Fibroblast of the aortic adventitia (primary cell): ENCODE results near the gene DDRGK1. TPM values are rescaled to one million over a fixed set of nuclear protein-coding genes. Genes with fewer than 3 reads are reported as not detected.
"Not testable (repeated sequence)": the region's sequence is repeated elsewhere in the genome, so short reads cannot be mapped to it uniquely, and the experiment has no call there.

Experiments
- DNase-seq: peaks from one replicate; pipeline ENCODE4 v3.0.0-alpha.2; 2010; ENCODE audit warnings: low read depth
- H3K4me3 ChIP-seq: 2 replicates; pipeline ENCODE4 v1.5.1; 2011; ENCODE audit warnings: low read depth, mild to moderate bottlenecking, control low read depth, low read length, moderate library complexity
- total RNA-seq: library from RNA; depleted of rRNA; stranded (reverse); fragments of >200 nt; gene quantifications from 2 replicates; pipeline ENCODE4 v1.2.3, GENCODE V29; 2012; ENCODE audit warnings: low replicate concordance
- TF ChIP-seq, protein P1 (sequence below): IDR thresholded peaks from 2 replicates; pipeline ENCODE4 v1.5.1; 2011; ENCODE audit warnings: mild to moderate bottlenecking, low read length, control low read depth, inconsistent platforms; ENCODE audit not compliant: insufficient read depth

The DDRGK1 gene
- total RNA-seq, 1 donor, result 24.9 TPM

DNA sequence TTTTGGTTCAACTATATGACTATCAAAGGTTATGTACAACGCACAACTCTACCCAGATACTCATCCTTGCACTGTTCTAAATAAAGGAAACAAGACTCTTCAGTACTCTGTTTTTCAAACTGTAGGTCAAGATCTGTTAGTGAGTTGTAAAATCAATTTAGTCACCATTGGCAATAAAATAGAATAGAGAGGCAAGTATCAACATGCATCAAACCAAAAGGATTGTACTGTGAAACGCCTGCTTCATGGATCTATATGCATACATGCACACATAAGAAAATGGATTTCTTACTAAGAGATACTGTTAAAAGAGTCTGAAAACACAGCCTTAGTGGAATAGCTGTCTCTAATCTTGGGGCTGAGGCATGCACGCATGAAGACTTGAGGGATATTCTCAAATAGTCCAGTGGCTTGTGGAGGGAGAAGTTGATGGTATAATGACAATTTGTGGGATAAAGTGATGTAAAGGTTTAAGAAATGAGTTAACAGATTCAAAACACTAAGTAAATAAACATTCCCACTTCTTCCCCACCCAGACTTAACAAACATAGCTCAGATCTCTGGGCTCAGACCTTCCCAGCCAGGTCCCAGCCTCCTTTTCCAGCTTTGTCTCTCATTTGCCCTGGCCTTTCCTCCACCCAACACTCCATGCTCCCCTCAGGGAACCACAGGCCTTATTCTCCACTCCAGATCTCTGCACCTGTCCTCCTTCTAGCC lies 20.4 kb downstream of the DDRGK1 start:
- no peak for DNase-seq
- H3K4me3 ChIP-seq, result no peak overlapping the region
- TF ChIP-seq, protein P1, sequence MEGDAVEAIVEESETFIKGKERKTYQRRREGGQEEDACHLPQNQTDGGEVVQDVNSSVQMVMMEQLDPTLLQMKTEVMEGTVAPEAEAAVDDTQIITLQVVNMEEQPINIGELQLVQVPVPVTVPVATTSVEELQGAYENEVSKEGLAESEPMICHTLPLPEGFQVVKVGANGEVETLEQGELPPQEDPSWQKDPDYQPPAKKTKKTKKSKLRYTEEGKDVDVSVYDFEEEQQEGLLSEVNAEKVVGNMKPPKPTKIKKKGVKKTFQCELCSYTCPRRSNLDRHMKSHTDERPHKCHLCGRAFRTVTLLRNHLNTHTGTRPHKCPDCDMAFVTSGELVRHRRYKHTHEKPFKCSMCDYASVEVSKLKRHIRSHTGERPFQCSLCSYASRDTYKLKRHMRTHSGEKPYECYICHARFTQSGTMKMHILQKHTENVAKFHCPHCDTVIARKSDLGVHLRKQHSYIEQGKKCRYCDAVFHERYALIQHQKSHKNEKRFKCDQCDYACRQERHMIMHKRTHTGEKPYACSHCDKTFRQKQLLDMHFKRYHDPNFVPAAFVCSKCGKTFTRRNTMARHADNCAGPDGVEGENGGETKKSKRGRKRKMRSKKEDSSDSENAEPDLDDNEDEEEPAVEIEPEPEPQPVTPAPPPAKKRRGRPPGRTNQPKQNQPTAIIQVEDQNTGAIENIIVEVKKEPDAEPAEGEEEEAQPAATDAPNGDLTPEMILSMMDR, result no peak

DNA sequence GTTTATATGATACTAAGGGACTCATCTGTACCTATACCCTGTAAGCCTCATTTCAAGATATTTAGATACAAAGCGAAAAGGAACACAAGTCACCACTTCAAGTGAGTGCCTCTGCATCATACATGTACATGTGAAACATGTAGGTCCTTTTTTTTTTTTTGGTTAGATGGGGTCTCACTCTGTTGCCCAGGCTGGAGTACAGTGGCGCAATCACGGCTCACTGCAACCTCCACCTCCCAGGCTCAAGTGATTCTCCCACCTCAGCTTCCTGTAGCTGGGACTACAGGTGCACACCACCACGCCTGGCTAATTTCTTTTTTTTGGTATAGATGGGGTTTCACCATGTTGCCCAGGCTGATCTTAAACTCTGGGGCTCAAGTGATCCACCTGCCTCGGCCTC lies 22.1 kb downstream of the DDRGK1 start:
- not testable (repeated sequence) for H3K4me3 ChIP-seq, DNase-seq

DNA sequence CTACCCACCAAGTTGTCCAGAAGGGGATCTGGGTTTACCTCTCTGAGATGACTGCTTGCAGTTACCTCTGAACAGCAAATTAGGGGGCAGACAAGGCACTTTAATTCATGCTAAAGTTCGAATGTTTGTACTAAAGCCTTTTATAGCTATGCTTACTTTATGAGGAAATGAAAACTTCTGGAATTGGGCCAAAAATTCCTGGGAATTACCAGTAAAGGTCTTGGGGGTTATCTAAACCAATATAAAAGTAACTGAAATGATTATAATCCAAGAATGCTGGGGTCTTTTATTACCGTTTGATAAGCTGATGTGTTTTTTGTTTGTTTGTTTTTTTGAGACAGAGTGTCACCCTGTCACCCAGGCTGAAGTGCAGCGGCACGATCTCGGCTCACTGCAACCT lies 23.2 kb downstream of the DDRGK1 start:
- no peak overlapping the region for H3K4me3 ChIP-seq
- DNase-seq, result peak; percentile 6
- TF ChIP-seq, protein P1, result no peak

DNA sequence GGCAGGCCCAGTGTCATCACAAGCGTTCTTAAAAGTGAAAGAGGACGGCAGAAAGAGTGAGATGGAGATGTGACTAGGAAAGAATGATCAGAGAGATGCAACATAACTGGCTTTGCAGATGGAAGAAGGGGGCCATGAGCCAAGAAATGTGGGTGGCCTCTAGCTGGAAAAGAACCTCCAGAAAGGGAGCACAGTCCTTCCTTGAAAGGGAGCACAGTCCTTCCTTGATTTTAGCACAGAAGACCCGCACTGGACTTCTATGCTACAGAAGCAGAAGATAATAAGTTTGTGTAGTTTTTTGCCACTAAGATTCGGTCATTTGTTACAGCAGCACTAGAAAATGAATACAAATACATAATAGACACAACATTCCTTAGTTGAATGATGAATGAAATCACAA lies 24.2 kb downstream of the DDRGK1 start:
- H3K4me3 ChIP-seq, result no peak overlapping the region
- TF ChIP-seq, protein P1, result no peak
- no peak for DNase-seq

DNA sequence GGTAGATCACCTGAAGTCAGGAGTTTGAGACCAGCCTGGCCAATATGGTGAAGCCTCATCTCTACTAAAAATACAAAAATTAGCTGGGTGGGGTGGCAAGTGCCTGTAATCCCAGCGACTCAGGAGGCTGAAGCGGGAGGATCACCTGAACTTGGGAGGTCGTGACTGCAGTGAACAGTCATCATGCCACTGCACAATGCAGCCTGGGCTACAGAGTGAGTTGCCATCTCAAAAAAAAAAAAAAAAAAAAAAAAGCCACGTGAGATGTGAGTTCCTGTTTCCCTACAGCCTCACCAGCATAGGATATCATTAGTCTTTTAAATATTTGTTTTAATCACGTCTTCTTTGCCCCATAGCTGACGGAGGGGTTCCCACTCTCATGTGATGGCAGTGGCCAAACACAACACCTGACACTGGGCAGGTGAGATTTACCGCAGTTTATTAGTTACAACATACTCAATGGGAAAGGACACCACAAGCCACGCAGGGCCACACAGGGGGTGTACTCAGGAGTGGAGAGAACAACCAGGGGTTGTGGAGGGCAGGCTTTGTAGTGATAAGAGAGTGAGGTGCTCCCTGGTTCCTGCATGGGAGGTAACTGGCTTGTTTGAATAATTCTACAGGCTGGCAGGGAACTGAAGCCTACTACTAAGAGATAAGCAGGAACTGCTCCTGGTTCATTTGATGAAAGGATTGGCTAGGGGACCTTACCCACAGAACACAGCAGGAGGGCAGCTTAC lies 26.6 kb downstream of the DDRGK1 start:
- H3K4me3 ChIP-seq, result no peak overlapping the region
- TF ChIP-seq, protein P1, result no peak
- no peak for DNase-seq

DNA sequence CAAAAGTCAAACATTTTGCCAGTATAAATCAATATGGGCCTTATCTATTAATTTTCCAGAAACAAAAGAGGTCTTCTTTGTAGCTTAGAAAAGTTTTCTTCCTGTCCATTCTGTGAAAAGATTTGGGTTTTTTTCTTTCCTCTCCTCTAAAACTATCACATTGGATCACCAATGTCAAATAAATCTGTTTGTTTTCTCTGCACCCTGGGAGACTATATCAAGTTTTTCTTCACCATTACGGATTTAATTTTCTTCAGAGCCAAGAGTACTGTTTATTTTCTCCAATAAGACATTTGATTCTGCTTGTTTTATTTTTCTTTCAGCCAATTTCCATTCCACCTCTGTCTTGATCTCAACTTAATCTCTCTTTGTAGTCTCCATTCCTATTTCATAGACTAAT lies 29.2 kb downstream of the DDRGK1 start:
- TF ChIP-seq, protein P1, result no peak
- no peak overlapping the region for H3K4me3 ChIP-seq
- no peak for DNase-seq

DNA sequence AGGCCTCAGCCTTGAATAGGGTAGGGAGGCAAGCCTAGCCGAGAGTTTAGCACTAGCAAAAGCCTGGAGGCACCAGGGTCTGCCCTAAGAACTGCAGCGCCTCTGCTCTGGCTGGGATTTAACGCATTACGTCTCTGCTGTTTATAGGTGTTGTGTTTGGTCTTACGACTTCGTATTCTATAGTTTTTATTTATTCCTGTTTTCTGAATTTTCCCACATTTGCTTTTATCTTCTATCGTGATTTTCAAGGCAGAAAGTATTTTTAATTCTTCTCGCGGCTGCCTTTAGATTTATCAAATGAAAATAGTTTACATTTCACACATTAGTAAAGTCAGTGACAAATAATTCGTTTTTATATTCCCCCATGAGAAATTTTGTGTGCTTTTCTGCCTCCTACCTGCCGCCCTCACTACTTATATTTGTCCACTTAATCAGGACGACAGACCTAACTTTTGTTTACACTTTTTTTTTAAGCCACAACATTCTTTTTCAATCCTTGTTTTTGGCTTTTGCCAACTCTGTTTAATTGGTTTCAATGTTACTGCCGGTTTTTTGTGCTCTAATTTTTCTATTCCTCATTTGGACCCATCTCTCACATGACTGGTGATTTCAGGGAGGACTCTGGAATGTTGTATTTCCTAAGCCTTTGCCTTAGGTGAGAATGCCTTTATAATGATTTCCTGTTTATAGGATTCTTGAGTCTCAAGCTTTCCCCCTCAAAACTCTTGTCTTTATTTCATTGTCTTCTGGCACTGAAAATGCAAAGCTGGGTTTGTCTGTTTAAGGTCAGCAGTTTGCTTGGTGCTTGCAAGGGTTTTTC lies 29.8 kb downstream of the DDRGK1 start:
- H3K4me3 ChIP-seq, result peak overlapping the region; percentile 88
- peak; percentile 26 for DNase-seq
- TF ChIP-seq, protein P1, result no peak
